GM10266 (cell line): ENCODE results near the gene PCCA.

ENCODE experiments used
- DNase-seq: peaks from one replicate; pipeline ENCODE4 v3.0.0; 2012; ENCODE audit errors: extremely low spot score
- CTCF ChIP-seq: IDR thresholded peaks from 2 replicates; pipeline ENCODE4 v1.5.1; 2012; ENCODE audit warnings: mild to moderate bottlenecking, low read depth; ENCODE audit not compliant: control insufficient read depth, insufficient read depth; ENCODE audit errors: missing control alignments

The PCCA gene

DNA sequence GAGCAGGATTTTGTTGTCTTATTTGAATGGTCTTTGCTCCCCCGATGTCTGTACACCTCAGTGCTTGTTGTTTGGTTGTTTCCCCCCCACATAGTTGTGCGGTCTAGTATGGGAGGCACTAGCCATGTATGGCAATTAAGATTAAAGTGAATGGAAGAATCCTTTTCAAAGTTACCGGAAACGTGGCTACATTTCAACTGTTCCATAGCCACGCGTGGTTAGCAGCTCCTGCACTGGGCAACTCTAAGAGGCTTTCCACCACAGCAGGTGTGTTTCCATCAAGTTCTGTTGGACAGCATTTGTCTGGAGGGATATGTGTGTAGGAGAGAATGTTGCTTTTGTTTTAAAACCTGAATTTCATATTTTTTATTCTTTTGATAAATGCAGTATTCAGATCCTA lies 252.4 kb downstream of the PCCA start:
- TF ChIP-seq CTCF = no peak
- no peak for DNase-seq

DNA sequence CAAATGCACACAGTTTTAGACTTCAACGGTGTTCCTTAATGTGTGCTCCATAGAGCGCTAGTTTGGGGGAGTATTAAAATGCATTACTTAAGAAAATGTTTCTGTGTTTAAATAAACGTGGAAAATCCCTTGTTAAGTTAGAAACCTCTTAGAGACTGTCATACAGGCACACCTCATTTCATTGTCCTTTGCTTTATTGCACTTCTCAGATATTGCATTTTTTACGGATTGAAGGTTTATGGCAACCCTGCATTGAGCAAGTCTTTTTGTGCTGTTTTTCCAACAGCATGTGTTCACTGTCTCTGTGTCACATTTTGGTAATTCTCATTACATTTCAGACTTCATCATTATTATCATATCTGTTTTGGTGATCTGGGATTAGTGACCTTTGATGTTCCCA lies 255.7 kb downstream of the PCCA start:
- TF ChIP-seq CTCF = no peak
- DNase-seq = no peak

DNA sequence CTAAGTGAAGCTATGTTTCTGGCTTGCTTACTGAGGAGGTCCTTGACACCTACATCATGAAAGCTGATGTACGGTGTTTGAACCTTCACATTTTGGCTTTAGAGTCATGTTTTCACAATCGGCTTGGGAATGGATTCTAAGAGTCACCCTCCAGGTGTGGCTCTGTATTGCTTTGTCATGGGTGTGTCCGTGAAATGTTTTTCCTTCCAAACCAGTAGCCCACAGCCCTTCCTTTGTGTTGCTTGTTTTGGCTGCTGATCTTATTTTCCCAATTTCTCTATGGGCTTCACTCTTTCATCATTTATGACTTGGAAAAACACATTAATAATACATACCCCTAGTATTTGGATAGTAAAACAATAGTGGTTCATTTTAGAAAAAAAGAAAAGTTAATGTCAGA lies 259.1 kb downstream of the PCCA start:
- TF ChIP-seq CTCF = no peak
- no peak for DNase-seq

- no peak for DNase-seq
- TF ChIP-seq CTCF = no peak
Measured at GRCh38 chr13:100349594-100349993, 260.7 kb downstream of the PCCA start.

DNA sequence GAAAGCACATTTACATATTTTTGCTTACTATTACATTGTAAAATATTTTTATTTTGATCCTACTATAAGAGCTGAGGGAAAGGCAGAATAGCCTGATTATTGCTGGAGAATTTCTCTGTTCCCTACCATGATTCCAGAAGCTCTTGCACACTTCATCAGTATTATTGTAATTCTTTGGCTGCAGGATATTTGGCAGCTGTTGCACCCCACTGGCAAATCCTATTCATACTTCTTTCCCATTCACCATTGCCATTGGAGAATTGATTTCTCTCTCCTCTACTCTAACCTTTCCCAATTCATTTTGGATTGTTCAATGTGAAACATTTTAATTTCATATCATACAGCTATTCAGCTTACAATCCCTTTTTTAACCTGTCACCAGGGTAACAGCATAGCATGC lies 261.7 kb downstream of the PCCA start:
- TF ChIP-seq CTCF = no peak
- DNase-seq = no peak

- no peak for DNase-seq
- TF ChIP-seq CTCF = no peak
Measured at GRCh38 chr13:100356426-100356825, 267.5 kb downstream of the PCCA start.

GRCh38 chr13:100356889-100357288 lies 268.0 kb downstream of the PCCA start:
- TF ChIP-seq CTCF = no peak
- DNase-seq = no peak

DNA sequence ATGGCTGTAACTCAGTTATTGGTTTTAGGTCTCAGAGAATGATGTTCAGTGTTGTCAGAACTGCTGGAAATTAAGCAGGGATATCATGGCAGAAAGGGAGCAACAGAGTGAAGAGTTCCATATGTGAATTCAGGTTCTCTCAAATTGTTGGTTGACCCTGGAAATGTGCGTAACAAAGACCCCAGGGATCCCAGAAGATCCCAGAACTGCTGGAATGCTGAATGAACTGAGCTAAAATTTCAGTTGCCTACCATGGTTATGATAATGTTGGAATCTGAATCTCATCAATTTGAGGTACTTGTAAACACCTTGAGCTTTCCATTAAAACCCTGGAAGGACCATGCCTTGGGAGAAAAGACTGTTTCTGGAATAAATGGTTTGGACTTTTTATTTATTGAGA lies 268.9 kb downstream of the PCCA start:
- DNase-seq = no peak
- TF ChIP-seq CTCF = no peak
